Measurements from ENCODE around the gene DCAF8L2. TPM values are rescaled to one million over a fixed set of nuclear protein-coding genes. Genes with fewer than 3 reads are reported as not detected.

DCAF8L2 gene
- total RNA-seq, 1 experiment from 2014 or later, result 7.7 TPM

DNA sequence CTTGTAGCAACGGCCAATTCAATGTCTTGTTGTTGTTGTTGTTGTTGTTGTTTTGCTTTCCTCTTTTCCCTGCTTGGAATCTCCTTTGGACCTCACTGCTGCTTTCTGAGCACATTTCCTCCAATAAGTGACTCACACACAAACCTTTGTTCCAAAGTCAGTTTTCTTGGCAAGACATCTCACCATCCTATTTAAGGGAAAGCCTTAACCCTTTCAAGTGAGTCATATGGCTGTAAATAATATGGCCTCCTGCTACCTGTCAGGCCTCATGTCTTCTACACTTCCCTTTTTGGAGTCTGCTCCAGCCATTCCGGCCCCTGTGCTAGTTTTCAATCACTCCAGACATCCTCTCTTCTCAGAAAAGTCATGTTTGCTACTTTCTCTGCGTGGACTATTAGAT is 138.1 kb downstream of the DCAF8L2 start:
- Histone ChIP-seq H3K36me3 (ENCODE audit: low read depth) (no peaks in the 10 kb centered on the region), H2AFZ (no peak overlapping the region), H4K20me1 (ENCODE audit: insufficient read depth) (no peaks in the 10 kb centered on the region), H3K4me3 (no peak overlapping the region), H3K27me3 (ENCODE audit: insufficient read depth, low read depth) (no peaks in the 10 kb centered on the region), H3K27ac (no peak overlapping the region), H3K9me3 (ENCODE audit: insufficient read depth, low read depth) (no peaks in the 10 kb centered on the region), H3K79me2 (ENCODE audit: low read depth) (no peaks in the 10 kb centered on the region), H3F3A (ENCODE audit: insufficient read depth, low read depth) (no peaks in the 10 kb centered on the region), H3K4me2 (no peak overlapping the region), H3K9me2 (ENCODE audit: insufficient read depth) (no peaks in the 10 kb centered on the region), H3K4me1 (replicated peaks; ENCODE audit: insufficient read depth) (no peaks in the 10 kb centered on the region)
- CTCF ChIA-PET, result no interaction called here
- intact Hi-C loops (cut with micrococcal nuclease; ENCODE audit: unreplicated experiment), result no loop called here
- no peak for DNase-seq
- no peak for TF ChIP-seq EZH2 (IDR thresholded peaks at IDR 0.05; ENCODE audit: low read depth)
- TF ChIP-seq, protein P1, sequence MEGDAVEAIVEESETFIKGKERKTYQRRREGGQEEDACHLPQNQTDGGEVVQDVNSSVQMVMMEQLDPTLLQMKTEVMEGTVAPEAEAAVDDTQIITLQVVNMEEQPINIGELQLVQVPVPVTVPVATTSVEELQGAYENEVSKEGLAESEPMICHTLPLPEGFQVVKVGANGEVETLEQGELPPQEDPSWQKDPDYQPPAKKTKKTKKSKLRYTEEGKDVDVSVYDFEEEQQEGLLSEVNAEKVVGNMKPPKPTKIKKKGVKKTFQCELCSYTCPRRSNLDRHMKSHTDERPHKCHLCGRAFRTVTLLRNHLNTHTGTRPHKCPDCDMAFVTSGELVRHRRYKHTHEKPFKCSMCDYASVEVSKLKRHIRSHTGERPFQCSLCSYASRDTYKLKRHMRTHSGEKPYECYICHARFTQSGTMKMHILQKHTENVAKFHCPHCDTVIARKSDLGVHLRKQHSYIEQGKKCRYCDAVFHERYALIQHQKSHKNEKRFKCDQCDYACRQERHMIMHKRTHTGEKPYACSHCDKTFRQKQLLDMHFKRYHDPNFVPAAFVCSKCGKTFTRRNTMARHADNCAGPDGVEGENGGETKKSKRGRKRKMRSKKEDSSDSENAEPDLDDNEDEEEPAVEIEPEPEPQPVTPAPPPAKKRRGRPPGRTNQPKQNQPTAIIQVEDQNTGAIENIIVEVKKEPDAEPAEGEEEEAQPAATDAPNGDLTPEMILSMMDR (conservative IDR thresholded peaks at IDR 0.05), result no peak
- no TSS peak for BruUV-seq (replicated peaks)
- POLR2A ChIA-PET (ENCODE audit: unreplicated experiment), result no interaction called here

DNA sequence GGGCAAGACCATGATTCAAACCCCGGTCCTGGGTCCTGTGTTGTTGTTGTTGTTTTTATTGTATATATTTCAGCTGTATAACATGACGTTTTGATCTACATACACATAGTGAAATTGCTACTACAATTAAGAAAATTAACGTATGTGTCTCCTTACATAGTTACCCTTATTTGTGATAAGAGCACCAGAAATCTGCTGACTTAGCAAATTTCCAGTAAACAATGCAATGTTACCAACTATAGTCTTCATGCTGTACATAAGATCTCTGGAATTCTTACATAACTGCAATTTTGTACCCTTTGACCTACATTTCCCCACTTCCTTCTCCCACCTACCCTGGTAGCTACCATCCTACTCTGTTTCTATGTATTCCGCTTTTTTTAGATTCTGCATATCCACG is 141.8 kb downstream of the DCAF8L2 start:
- no TSS peak for BruUV-seq (replicated peaks)

DNA sequence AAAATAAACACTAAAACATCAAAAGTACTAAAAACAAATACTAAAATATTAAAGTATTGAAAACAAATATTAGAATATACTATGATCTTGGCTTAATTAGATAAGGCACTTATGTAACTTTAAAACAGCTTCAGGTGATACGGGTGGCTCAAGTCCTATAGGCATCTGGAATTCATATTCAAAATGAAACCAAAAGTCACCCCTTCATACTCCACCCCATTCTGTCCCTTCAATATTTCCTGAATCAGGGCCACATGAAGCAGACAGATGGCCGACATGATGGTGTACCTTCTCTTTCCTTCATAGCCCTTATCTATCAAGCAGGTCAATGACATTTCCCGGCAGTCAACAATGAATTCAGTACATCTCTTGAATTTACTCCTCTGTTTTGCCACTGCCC is 145.8 kb downstream of the DCAF8L2 start:
- Histone ChIP-seq H3K4me3 (no peak overlapping the region), H3K36me3 (ENCODE audit: low read depth) (no peaks in the 10 kb centered on the region), H2AFZ (no peak overlapping the region), H4K20me1 (ENCODE audit: insufficient read depth) (no peaks in the 10 kb centered on the region), H3K9me3 (ENCODE audit: insufficient read depth, low read depth) (no peaks in the 10 kb centered on the region), H3K79me2 (ENCODE audit: low read depth) (no peaks in the 10 kb centered on the region), H3K4me2 (no peak overlapping the region), H3K27me3 (ENCODE audit: insufficient read depth, low read depth) (no peaks in the 10 kb centered on the region), H3K4me1 (replicated peaks; ENCODE audit: insufficient read depth) (no peaks in the 10 kb centered on the region), H3F3A (ENCODE audit: insufficient read depth, low read depth) (no peaks in the 10 kb centered on the region), H3K27ac (no peak overlapping the region), H3K9me2 (ENCODE audit: insufficient read depth) (no peaks in the 10 kb centered on the region; the same call in 1 of the 2 replicates)
- TF ChIP-seq EZH2 (IDR thresholded peaks at IDR 0.05; ENCODE audit: low read depth), result no peak
- TF ChIP-seq, protein P1 (conservative IDR thresholded peaks at IDR 0.05), result no peak
- DNase-seq, result no peak
- ChIA-PET POLR2A (ENCODE audit: unreplicated experiment) (no interaction called here), CTCF (no interaction called here)
- BruUV-seq (replicated peaks), result no TSS peak
- intact Hi-C loops (cut with micrococcal nuclease; ENCODE audit: unreplicated experiment), result no loop called here

More for the DNA sequence above, 141.8 kb downstream of the DCAF8L2 start:
- TF ChIP-seq, protein P1 (conservative IDR thresholded peaks at IDR 0.05), result no peak
- TF ChIP-seq EZH2 (IDR thresholded peaks at IDR 0.05; ENCODE audit: low read depth), result no peak
- intact Hi-C loops (cut with micrococcal nuclease; ENCODE audit: unreplicated experiment), result no loop called here
- ChIA-PET POLR2A (ENCODE audit: unreplicated experiment) (no interaction called here), CTCF (no interaction called here)
- H2AFZ ChIP-seq, result no peak overlapping the region
- H3F3A ChIP-seq (ENCODE audit: insufficient read depth, low read depth), result no peaks in the 10 kb centered on the region
- H4K20me1 ChIP-seq (ENCODE audit: insufficient read depth), result no peaks in the 10 kb centered on the region
- H3K79me2 ChIP-seq (ENCODE audit: low read depth), result no peaks in the 10 kb centered on the region
- H3K4me2 ChIP-seq, result no peak overlapping the region
- H3K27ac ChIP-seq, result no peak overlapping the region
- H3K4me3 ChIP-seq, result no peak overlapping the region
- no peaks in the 10 kb centered on the region for H3K36me3 ChIP-seq (ENCODE audit: low read depth)
- H3K9me2 ChIP-seq (ENCODE audit: insufficient read depth), result no peaks in the 10 kb centered on the region; the same call in 1 of the 2 replicates
- H3K4me1 ChIP-seq (replicated peaks; ENCODE audit: insufficient read depth), result no peaks in the 10 kb centered on the region
- DNase-seq, result no peak
- no peaks in the 10 kb centered on the region for H3K27me3 ChIP-seq (ENCODE audit: insufficient read depth, low read depth)
- no peaks in the 10 kb centered on the region for H3K9me3 ChIP-seq (ENCODE audit: insufficient read depth, low read depth)

All from PC-9 (cell line).